ENCODE data around the gene CCDC122.
A peak's percentile ranks its signal among the peaks of the same experiment; 100 is the strongest.

The CCDC122 gene

DNA sequence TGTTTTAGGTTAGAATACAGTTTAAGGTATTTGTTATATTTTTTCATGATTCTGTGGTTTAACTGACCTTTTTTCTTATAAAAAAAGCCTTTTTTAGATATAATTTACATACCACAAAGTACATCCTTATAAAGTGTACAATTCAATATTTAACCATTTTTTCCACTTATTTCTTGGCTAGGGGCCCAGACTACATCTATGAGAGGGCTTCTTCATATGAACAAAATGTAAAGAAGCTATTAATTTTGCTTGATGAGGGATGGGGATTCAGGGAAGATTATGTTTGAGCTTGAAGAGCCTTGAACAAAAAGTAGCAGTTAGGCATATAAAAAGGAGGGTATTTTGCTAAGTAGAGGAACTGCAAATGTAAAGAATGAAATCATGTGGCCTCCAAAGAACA, 2.2 kb downstream of the CCDC122 start:
- no peak for DNase-seq (ENCODE audit: low read depth)

DNA sequence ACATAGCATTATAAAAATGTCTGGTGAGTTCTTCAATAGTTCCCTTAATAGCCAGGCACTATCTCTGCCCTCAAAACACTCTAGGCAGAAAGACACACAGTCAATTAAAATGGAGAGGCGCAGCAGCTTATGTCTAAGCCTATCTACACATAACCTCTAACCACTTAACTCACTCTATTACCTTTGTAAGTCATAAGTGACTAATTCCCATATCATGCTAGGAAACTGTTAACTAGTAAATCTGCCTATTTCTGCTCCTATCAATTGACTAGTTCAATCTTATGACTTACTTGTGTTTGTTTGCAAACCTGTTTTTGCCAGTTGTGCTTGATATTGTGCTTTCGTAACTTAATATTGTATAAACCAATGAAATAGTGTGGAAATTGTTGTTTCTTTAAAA, 3.2 kb downstream of the CCDC122 start:
- DNase-seq (ENCODE audit: low read depth), result no peak

DNA sequence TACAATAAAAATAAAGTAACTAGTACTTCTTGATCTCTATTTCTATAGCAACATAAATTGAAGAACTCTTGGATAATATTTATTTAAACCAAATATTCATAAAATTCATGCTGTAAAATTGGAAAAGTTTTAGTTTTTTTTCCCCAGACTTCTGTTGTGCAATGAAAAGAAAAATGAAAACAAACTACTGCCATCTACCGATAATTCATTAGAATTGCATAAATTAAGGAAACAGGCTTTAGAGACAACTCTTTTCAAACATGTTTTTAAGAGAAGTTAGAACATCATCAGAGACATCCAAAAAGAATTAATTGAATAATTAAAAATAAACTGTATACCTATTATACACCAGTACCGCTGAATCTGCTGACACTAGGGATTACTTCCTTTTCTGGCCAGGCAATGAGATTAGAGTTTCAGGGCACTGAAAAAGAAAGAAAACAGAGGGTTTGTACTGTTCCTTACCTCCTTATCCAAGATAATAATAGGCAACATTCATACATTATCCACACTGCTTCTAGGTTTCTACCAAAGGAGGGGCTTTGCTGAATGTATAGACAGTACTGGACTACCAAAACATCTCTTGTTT, 4.9 kb downstream of the CCDC122 start:
- no peak for DNase-seq (ENCODE audit: low read depth)

DNA sequence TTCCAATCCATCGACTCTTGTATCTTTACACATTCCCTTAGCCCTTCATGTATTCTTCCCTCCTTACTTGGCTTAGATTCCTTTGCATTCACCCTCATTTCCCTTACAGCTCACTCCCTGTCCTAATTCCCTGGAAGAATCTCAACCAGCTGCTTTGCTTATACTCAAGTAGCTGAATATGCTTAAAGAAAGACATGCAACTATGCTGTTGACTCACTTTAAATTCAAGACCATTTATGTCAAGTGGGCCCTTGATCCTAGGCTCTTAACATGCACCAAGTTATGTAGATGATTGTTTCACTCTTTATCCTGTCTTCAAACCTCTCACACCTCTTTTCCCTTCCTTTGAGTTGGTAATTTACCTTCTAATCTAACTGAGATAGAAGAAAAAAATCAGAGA, 7.4 kb downstream of the CCDC122 start:
- no peak for DNase-seq (ENCODE audit: low read depth)

DNA sequence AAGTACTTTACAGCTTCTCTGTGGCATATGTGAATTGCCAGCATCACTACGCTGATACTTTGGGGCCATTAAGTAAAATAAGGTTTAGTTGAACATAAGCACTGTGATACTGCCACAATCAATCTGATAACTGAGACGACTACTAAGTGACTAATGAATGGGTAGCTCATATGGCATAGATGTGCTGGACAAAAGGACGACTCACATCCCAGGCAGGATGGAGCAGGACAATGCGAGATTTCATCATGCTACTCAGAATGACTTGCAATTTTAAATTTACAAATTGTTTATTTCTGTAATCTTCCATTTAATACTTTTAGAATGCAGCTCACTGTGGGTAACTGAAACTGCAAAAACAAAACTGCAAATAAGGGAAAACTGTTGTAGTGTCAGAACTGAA, 13.6 kb downstream of the CCDC122 start:
- no peak for DNase-seq (ENCODE audit: low read depth)

- DNase-seq (ENCODE audit: low read depth), result no peak
Observed at GRCh38 chr13:43864921-43865320, 14.6 kb downstream of the CCDC122 start.

DNA sequence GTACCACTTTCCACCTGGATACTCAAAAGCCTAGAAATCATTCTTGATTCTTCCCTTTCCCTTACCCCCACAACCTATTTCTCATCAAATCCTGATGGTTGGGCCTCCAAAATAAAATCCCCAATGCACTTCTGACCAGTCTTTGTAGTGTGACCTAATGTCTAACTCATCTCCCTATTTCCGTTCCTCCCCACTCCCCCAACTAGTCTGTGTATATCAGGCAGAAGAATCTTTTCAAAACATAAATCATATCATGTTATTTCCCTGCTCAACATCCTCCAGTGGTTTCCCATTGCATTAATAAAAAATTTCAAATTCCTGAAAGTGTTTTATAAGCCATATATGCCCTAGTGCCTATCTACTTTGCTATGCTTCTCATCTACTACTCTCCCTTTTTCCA, 17.7 kb downstream of the CCDC122 start:
- no peak for DNase-seq (ENCODE audit: low read depth)

GRCh38 chr13:43852923-43853404, 26.6 kb downstream of the CCDC122 start:
- no peak for DNase-seq (ENCODE audit: low read depth)

DNA sequence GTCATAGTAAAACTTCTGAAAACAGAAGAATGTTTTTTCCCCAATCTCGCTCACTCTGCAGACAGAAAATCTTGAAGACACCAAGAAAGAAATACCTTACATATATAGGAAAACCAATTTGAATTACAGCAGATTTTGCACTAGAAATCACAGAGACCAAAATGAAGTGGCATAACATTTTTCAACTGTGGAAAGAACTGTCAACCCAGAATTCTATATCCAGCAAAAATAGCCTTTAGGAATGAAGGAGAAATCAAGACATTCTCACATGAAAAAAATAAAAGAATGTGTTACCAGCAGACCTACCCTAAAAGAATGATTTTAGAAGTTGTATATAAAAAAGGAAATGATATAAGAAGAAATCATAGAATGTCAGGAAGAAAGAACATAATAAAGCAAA, 28.7 kb downstream of the CCDC122 start:
- DNase-seq (ENCODE audit: low read depth), result no peak

DNA sequence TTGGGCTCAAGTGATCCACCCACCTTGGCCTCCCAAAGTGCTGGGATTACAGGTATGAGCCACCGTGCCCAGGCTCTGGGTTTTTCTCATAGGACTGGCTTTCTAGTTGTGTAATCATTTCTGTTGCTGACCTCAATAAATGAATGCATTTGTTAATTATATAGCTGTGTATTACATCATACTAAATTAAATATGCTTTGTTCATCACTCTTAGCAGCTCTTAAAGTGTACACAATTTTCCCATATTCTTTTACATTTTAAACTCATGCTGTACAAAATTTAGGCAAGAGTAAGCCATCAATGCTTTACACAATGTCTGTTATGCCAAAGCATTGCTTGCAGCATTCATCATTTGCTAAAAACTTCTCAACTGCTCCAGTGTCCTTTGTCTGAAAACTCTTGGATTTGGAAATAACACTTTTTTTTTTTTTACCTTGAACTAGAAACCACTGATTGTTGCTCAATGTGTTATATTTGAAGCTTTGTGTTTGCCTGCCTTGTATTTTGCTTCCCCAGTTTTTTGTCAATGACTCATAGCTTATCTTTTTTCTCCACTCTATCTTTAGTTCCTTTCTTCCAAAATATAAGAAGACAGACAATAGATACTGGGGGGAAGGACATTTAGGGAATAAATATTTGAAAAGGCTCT, 31.4 kb downstream of the CCDC122 start:
- DNase-seq (ENCODE audit: low read depth), result peak; percentile 65

- DNase-seq (ENCODE audit: low read depth), result peak; percentile 62
Observed at GRCh38 chr13:43846496-43847158, 32.9 kb downstream of the CCDC122 start.

GRCh38 chr13:43838909-43839308, 40.6 kb downstream of the CCDC122 start:
- DNase-seq (ENCODE audit: low read depth), result peak; percentile 52

GRCh38 chr13:43835701-43836100, 43.8 kb downstream of the CCDC122 start:
- no peak for DNase-seq (ENCODE audit: low read depth)

DNA sequence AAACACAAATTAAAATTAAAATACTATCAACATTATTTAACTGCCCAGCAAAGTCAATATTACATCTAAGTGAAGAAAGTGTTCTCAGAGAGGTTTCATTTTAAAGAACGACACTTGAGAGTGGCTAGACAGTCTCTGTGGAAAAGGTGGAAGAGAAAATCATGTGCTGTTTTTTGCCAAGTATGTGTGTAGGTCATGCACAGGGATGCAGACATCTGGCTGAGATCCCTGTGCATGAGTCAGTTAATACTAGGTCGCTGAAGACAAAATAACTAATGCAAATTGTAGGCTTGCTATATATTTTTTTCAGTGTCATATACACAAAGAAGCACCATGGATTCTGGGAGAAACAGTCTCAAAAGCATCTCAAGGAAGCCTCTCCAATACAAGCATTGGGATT, 48.5 kb downstream of the CCDC122 start:
- no peak for DNase-seq (ENCODE audit: low read depth)

DNA sequence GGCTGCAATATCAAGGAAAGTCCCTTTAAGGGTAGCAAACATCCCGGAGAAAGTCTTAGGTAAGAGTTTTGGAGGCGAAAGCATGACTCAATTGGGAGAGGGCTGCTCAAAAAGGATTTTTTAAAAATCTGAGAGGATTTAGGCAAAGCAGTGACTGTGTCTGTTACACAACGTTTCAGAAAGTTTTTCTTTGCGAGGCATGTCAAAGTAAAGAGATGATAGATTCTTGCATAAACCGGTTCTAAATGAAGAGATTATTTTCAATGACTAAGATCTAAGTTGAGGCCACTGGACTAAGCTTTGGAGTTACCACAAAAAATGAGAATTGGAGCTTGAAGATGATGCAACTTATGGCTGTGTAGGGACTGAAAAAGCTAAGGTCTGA, 49.1 kb downstream of the CCDC122 start:
- peak; percentile 91 for DNase-seq (ENCODE audit: low read depth)

GRCh38 chr13:43824656-43825055, 54.9 kb downstream of the CCDC122 start:
- DNase-seq (ENCODE audit: low read depth), result peak; percentile 44

DNA sequence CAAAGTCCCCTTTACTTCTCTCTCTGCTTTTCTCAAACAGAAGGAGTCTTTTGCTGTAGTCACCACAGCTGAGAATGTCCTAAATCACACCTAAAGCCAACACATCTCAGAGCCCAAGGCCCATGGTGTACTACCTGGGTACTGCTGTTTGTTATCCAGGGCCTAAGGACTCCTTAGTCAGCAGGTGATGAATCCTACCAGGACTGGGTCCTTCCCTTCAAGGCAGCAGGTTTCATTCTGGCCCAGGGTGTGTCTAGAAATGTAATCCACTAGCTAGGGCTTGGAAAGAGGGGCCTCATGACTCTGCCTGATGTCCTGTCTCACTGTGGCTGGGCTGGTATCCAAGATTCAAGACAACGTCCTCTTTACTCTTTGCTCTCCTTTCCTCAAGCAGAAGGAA, 56.6 kb downstream of the CCDC122 start:
- no peak for DNase-seq (ENCODE audit: low read depth)

- DNase-seq (ENCODE audit: low read depth), result no peak
Observed at GRCh38 chr13:43816401-43816889, 63.1 kb downstream of the CCDC122 start.

DNA sequence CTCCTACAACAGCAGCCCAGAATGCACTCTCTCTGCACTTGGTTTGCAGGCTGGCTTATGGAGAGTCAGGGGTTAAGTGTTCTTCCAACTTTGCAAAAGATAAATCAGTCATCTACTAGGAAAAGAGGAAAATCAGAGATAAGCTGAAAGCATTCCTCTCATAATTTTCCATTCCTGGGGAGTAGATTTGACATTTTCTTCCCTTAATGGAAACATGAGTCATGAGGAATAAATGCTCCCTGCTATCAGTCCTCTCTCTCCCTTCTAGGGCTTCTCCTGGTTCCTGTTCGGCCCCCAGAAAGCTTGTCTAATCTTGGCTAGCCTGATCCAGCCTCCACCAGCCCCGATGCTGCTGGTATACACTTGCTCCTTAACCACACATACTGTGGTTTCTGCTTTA, 64.3 kb downstream of the CCDC122 start:
- peak; percentile 54 for DNase-seq (ENCODE audit: low read depth)

DNA sequence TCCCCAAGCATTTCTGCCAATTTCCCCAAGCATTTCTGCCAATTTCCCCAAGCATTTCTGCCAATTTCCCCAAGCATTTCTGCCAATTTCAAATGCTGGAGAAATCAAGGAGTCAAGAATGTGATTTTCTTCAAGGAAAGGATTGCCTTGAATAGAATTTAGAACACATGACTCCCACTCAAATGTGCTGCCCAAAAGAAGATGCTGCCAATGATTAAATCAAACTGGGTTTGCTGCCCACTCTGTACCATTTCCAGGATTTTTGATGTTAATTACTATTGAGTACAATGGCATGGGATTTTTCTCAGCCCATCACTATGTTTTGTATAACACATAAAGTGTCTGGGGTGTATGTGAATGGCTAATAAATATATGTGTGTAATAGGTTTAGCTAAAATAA, 70.9 kb downstream of the CCDC122 start:
- no peak for DNase-seq (ENCODE audit: low read depth)

- no peak for DNase-seq (ENCODE audit: low read depth)
Observed at GRCh38 chr13:43805681-43806128, 73.8 kb downstream of the CCDC122 start.

- DNase-seq (ENCODE audit: low read depth), result no peak
Observed at GRCh38 chr13:43805071-43805468, 74.5 kb downstream of the CCDC122 start.

DNA sequence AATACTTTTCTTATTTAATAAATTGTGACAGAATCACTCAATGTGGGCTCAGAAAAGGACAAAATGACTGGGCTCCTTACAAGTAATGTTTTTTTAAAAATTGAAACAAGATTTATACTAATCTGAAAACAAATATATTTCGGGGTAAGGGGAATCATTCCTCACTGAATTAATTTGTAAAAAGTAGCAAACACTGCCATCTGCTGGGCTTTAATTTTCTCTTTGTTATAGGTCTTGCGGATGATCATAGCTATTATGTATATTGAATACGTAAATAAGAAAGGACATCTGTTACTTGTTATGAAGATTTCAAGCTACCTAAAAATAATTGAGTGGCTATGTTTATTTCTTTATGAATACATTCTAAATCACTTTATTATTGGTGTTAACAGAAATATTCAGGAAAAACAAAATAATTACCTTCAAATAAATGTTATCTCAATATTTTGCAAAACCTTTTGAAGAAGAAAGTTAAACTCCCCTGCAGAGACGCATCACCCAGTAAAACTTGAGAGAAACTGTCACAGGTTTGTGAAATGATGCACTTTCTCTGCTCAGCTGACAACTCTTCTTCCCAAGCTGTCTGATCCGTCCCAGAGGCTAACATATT, 75.0 kb downstream of the CCDC122 start:
- DNase-seq (ENCODE audit: low read depth), result no peak
